Endothelial cell of umbilical vein (primary cell): ENCODE data around the gene VEZT. TPM values are rescaled to one million over a fixed set of nuclear protein-coding genes. Genes with fewer than 3 reads are reported as not detected.

Source experiments
- BruUV-seq: library from RNA; stranded (reverse); fragments of 400-500 nt; replicated peaks from 2 replicates; lab custom pipeline; 2021; lab: Mats Ljungman, UMichigan
- CTCF ChIA-PET: fragments of 300-600, 350-600 bp; sonication (Branson Sonifier 250); formaldehyde crosslinking; loops from one replicate; lab custom pipeline; 2021; ENCODE audit warnings: antibody characterized with exemption, inconsistent platforms; lab: Charles Lee
- POLR2A ChIA-PET: fragments of 300-600, 350-600 bp; sonication (Branson Sonifier 250); formaldehyde crosslinking; loops from one replicate; lab custom pipeline; 2021; ENCODE audit warnings: antibody characterized with exemption, inconsistent platforms; lab: Charles Lee
- DNase-seq: peaks from one replicate; pipeline ENCODE4 v3.0.0-alpha.2; 2011; ENCODE audit warnings: low read depth, low spot score
- FAIRE-seq: peaks from 2 replicates; lab custom pipeline; 2011; peaks lifted over from hg19 to GRCh38; lab: Jason Lieb, UNC
- H2AFZ ChIP-seq: 2 replicates; pipeline ENCODE4 v1.6.0; 2012; ENCODE audit warnings: low read depth, low read length, control low read depth, inconsistent platforms
- H3K27ac ChIP-seq: 2 replicates; pipeline ENCODE4 v1.5.1; 2011; ENCODE audit warnings: low read depth, mild to moderate bottlenecking, control low read depth, low read length, moderate library complexity; ENCODE audit not compliant: insufficient read depth
- H3K27me3 ChIP-seq, 2 experiments: 2 replicates each; pipeline versions ENCODE4 v1.6.0 to v1.6.1; 2011; ENCODE audit warnings: low read length in 2 of 2, mixed read lengths in 1 of 2; ENCODE audit not compliant: control insufficient read depth in 2 of 2, insufficient read depth in 2 of 2
- H3K36me3 ChIP-seq, 2 experiments: 2 replicates in 1 of 2; 3 replicates in 1 of 2; pipeline ENCODE4 v1.5.1; 2011; ENCODE audit warnings: low read length in 2 of 2, mild to moderate bottlenecking in 1 of 2, moderate library complexity in 1 of 2; ENCODE audit not compliant: control insufficient read depth in 2 of 2, insufficient read depth in 2 of 2; ENCODE audit errors: extremely low read depth in 1 of 2
- H3K4me1 ChIP-seq: 3 replicates; pipeline ENCODE4 v1.5.1; 2011; ENCODE audit warnings: mild to moderate bottlenecking, low read length; ENCODE audit not compliant: control insufficient read depth, insufficient read depth; ENCODE audit errors: extremely low read depth
- H3K4me2 ChIP-seq: 2 replicates; pipeline ENCODE4 v1.6.1; 2011; ENCODE audit warnings: low read length, control low read depth, mixed read lengths; ENCODE audit not compliant: insufficient read depth
- H3K4me3 ChIP-seq, 3 experiments: fragments of 200-600 bp in 1 of 3; sonication (generic), shearing (Covaris generic) in 1 of 3; replicated peaks in 1 of 3; 2 replicates each; pipeline ENCODE4 v1.5.1; 2011 to 2016; ENCODE audit warnings: control low read depth in 3 of 3, low read length in 3 of 3, mild to moderate bottlenecking in 2 of 3, inconsistent platforms in 1 of 3, low read depth in 1 of 3, moderate library complexity in 1 of 3; ENCODE audit not compliant: insufficient read depth in 1 of 3
- H3K79me2 ChIP-seq: 2 replicates; pipeline ENCODE4 v1.6.0; 2012; ENCODE audit warnings: low read length, inconsistent platforms; ENCODE audit not compliant: control insufficient read depth, insufficient read depth
- H3K9ac ChIP-seq: replicated peaks from 2 replicates; pipeline ENCODE3; 2011; ENCODE audit warnings: low read length, control low read depth; ENCODE audit not compliant: insufficient read depth; ENCODE audit errors: extremely low read depth
- H3K9me1 ChIP-seq: replicated peaks from 3 replicates; pipeline ENCODE4 v1.6.0; 2011; ENCODE audit warnings: mild to moderate bottlenecking, low read length; ENCODE audit not compliant: control insufficient read depth, insufficient read depth; ENCODE audit errors: extremely low read depth
- H3K9me3 ChIP-seq: replicated peaks from 2 replicates; pipeline ENCODE4 v1.5.1; 2012; ENCODE audit warnings: low read length, inconsistent platforms; ENCODE audit not compliant: control insufficient read depth, insufficient read depth
- H4K20me1 ChIP-seq: replicated peaks from 2 replicates; pipeline ENCODE3; 2011; ENCODE audit warnings: mild to moderate bottlenecking, low read length; ENCODE audit not compliant: control insufficient read depth, insufficient read depth; ENCODE audit errors: extremely low read depth
- FOS ChIP-seq: IDR thresholded peaks from 2 replicates; pipeline ENCODE4 v1.6.1; 2011; ENCODE audit warnings: mild to moderate bottlenecking, low read length, moderate library complexity, borderline replicate concordance; ENCODE audit not compliant: insufficient read depth
- GATA2 ChIP-seq: IDR thresholded peaks from 2 replicates; pipeline ENCODE4 v1.7.0; 2011; ENCODE audit warnings: low read depth, mild to moderate bottlenecking, moderate library complexity, mixed read lengths, low read length; ENCODE audit not compliant: insufficient read length, insufficient read depth
- JUN ChIP-seq: IDR thresholded peaks from 2 replicates; pipeline ENCODE4 v1.6.1; 2011; ENCODE audit warnings: borderline replicate concordance, low read depth; ENCODE audit not compliant: insufficient read length, insufficient read depth
- MYC ChIP-seq: IDR thresholded peaks from one replicate; pipeline ENCODE4 v1.6.1; 2011; ENCODE audit warnings: mild to moderate bottlenecking, low read depth, low read length
- POLR2A ChIP-seq: IDR thresholded peaks from 2 replicates; pipeline ENCODE4 v1.6.1; 2012; ENCODE audit warnings: low read depth, mild to moderate bottlenecking, control low read depth, low read length
- POLR2AphosphoS5 ChIP-seq: IDR thresholded peaks from 2 replicates; pipeline ENCODE4 v1.6.1; 2012; ENCODE audit warnings: low read depth, mild to moderate bottlenecking, control low read depth, low read length, moderate library complexity; ENCODE audit not compliant: insufficient read depth
- dilution Hi-C: fragments of 300-500 bp; cut with MboI; formaldehyde crosslinking; loops from one replicate; pipeline ENCODE4 v1.15.0; 2019; ENCODE audit warnings: low sequenced_read_pairs; ENCODE audit not compliant: extremely low pct_ligation_motif_present
- intact Hi-C: fragments of 100-400 bp; cut with micrococcal nuclease; formaldehyde crosslinking; loops from one replicate; pipeline ENCODE4 v1.10.0; 2022
- polyA plus RNA-seq, 4 experiments: library from polyadenylated mRNA; depleted of rRNA in 3 of 4; stranded (reverse) in 3 of 4; unstranded in 1 of 4; fragments of >200 nt; gene quantifications; 2 replicates each; pipeline versions ENCODE4 v1.2.1 to v1.2.3, GENCODE V29; 2011 to 2012; ENCODE audit warnings: missing spikeins in 1 of 4
- total RNA-seq: library from RNA; stranded (reverse); gene quantifications from 2 replicates; pipeline ENCODE4 v1.2.3, GENCODE V29; 2021
- TF ChIP-seq, protein P1 (sequence below): IDR thresholded peaks from 2 replicates; pipeline ENCODE4 v1.6.1; 2011; ENCODE audit not compliant: insufficient read depth, insufficient read length

Gene VEZT
- total and polyA plus RNA-seq, 2 donors (not counting 3 experiments of a cell fraction or from before 2014, with no cell fraction given): 57.8 to 91.3 TPM

DNA sequence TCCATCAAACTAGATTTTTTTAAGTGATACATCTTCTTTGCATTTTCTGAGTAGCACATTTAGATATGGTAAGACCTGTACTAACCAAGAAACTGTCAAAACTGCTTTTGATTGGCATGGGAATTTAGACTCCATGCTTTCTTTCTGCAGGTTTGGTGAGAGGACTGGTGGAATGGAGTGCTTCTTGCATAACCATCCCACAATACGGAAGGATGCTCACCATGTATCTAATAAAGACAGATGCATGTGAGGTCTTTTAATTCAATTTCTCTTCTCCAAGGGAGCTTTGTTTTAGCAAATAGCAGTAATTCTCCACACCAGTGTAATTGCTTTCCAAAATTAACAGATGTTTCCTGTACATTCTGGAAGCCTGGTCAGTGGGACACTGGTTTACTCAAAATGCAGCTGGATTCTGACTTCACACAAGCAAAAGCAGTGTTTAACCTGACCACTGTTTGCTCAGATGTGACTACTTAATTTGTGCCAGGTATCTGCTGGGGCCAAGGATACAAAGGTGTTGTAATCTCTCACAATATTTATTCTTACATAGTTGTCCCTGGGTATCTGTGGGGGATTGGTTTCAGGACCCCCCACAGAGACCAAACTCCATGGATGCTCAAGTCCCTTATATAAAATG is 26.4 kb upstream of the VEZT start:
- Histone ChIP-seq H3K4me1 (peaks cover 3% of the 10 kb centered on the region), H3K27me3 (no peaks in the 10 kb centered on the region), H3K9me1 (no peaks in the 10 kb centered on the region), H3K4me3 (no peak overlapping the region), H3K4me2 (no peak overlapping the region), H3K9ac (no peak overlapping the region), H3K9me3 (no peaks in the 10 kb centered on the region), H4K20me1 (no peaks in the 10 kb centered on the region), H3K27ac (no peak overlapping the region), H3K79me2 (no peaks in the 10 kb centered on the region), H2AFZ (no peak overlapping the region), H3K36me3 (no peaks in the 10 kb centered on the region)
- TF ChIP-seq GATA2: no peak
- no peak for TF ChIP-seq JUN
- TF ChIP-seq, protein P1, sequence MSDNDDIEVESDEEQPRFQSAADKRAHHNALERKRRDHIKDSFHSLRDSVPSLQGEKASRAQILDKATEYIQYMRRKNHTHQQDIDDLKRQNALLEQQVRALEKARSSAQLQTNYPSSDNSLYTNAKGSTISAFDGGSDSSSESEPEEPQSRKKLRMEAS: no peak
- TF ChIP-seq MYC: no peak
- no peak for TF ChIP-seq POLR2AphosphoS5
- TF ChIP-seq FOS: no peak
- no peak for TF ChIP-seq POLR2A
- FAIRE-seq (peak; percentile 49), DNase-seq (peak; percentile 62)
- ChIA-PET CTCF (interaction anchor here (1.1 to 1.4 kb wide), 2 partner anchors 9 to 21 kb away, joined by 3 read pairs; no protein-coding TSS in a partner anchor), POLR2A (no interaction called here)
- BruUV-seq: no TSS peak
- intact Hi-C loops: no loop called here
- dilution Hi-C loops: no loop called here

DNA sequence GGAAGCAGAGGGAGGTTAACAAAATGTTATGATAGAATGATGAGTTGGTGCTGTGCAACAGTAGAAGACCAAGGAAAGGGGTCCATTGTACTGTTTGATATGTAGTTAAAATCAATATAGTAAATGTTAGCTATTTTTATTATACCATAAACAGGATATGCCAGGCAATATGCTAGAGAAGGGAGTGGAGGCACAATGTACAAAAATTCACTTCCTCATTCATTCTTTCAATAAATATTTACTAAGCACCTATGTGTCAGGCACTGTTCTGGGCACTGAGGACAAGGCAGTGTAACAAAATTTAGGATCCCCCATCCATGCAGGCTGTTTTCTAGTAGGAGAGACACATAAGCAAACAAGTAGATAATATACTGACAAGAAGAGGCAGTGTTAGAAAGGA is 25.3 kb upstream of the VEZT start:
- dilution Hi-C loops: no loop called here
- no peak for TF ChIP-seq MYC
- TF ChIP-seq FOS: no peak
- no peak for TF ChIP-seq POLR2AphosphoS5
- TF ChIP-seq JUN: no peak
- no TSS peak for BruUV-seq
- Histone ChIP-seq H3K4me3 (no peak overlapping the region), H3K36me3 (no peaks in the 10 kb centered on the region), H3K27me3 (no peaks in the 10 kb centered on the region), H3K4me1 (peaks cover 3% of the 10 kb centered on the region), H2AFZ (no peak overlapping the region), H3K9me1 (no peaks in the 10 kb centered on the region), H3K79me2 (no peaks in the 10 kb centered on the region), H3K9ac (no peak overlapping the region), H3K27ac (no peak overlapping the region), H3K9me3 (no peaks in the 10 kb centered on the region), H4K20me1 (no peaks in the 10 kb centered on the region), H3K4me2 (no peak overlapping the region)
- DNase-seq: no peak
- FAIRE-seq: no peak
- POLR2A ChIA-PET: no interaction called here
- CTCF ChIA-PET: interaction anchor here (0.6 to 1.4 kb wide), 2 partner anchors 22 to 355 kb away, joined by 3 read pairs; no protein-coding TSS in a partner anchor
- intact Hi-C loops: no loop called here
